22Rv1 (cell line): ENCODE data around the gene DIP2C.

Source experiments
- H3K27ac ChIP-seq: fragments of 450-650 bp; 2 replicates; pipeline ENCODE4 v1.5.1; 2017
- ZFX ChIP-seq: fragments of 450-650 bp; IDR thresholded peaks from 2 replicates; pipeline ENCODE4 v1.6.1; 2017; ENCODE audit warnings: antibody characterized with exemption, borderline replicate concordance
- TF ChIP-seq, protein P1 (sequence below): fragments of 450-650 bp; IDR thresholded peaks from 2 replicates; pipeline ENCODE4 v1.5.1; 2017; ENCODE audit warnings: mild to moderate bottlenecking

DIP2C gene

DNA sequence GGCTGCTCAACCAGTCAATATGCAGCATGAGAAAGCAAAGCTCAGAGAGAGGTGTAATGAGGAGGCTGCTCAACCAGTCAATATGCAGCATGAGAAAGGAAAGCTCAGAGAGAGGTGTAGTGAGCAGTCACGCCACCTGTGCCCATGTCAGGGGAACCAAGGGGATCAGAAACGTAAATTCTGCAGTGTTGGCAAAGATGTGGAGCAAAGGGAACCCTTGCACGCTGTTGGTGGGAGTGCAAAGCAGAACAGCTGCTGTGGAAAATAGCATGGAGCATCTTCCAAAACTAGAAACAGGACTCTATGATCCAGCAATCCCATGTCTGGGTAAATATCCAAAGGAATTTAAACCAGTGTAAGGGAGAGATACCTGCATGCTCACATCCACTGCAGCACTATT lies 194.9 kb downstream of the DIP2C start:
- TF ChIP-seq ZFX = no peak
- TF ChIP-seq, protein P1, sequence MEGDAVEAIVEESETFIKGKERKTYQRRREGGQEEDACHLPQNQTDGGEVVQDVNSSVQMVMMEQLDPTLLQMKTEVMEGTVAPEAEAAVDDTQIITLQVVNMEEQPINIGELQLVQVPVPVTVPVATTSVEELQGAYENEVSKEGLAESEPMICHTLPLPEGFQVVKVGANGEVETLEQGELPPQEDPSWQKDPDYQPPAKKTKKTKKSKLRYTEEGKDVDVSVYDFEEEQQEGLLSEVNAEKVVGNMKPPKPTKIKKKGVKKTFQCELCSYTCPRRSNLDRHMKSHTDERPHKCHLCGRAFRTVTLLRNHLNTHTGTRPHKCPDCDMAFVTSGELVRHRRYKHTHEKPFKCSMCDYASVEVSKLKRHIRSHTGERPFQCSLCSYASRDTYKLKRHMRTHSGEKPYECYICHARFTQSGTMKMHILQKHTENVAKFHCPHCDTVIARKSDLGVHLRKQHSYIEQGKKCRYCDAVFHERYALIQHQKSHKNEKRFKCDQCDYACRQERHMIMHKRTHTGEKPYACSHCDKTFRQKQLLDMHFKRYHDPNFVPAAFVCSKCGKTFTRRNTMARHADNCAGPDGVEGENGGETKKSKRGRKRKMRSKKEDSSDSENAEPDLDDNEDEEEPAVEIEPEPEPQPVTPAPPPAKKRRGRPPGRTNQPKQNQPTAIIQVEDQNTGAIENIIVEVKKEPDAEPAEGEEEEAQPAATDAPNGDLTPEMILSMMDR = no peak
- no peak overlapping the region for H3K27ac ChIP-seq

DNA sequence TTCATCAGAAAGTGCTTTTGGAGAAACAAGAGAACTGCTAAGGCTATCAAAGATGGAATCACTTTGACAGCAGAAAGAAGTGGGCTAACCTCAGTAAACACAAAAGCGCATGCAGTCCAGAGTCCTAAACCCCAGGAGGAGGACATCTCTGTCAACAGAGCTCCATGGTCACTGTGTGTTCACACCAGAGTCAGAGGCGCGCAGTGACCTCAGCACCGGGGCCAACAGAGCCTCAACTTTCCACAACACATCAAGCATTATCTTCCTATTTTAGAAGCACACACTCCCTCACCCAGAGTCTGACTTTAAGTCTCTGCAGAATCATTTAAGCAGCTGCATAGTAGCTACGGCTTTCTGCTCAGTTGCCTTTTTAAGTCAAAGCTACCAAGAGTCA lies 195.3 kb downstream of the DIP2C start:
- H3K27ac ChIP-seq = no peak overlapping the region
- TF ChIP-seq, protein P1 = no peak
- TF ChIP-seq ZFX = no peak

DNA sequence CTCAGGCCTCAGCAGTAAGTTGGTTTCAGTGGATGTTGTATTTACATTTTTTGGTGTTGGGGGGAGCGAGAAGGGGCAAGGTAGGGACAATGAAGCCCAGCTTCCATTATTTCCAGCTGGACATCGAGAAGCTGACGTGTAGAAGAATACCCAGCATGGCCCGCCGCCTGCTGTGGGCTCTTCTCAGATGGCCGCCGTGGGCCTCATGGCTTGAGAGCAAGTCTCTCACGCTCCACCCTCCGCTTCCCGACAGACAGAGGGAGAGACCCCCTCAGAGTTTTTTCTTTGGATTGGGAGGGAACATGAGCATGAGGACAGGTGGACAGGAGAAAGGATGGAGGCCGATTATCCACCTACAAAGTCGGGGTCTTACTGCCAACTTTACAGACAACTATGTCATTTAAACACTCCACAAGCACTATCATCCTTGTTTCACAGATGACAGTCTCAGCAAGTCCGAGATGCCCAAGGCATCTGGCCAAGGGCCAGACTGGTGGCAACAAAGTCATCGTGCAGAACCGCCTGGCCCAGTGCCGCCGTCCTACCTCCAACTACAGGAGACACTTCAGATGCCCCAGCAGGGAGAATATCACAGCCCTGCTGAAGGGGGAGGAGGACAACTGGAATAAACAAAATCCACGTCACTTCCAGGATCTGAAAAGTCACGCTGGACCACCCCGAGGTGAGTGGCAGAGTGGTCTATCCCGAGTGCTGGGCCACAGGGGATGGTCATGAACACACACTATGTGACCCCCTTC lies 195.9 kb downstream of the DIP2C start:
- TF ChIP-seq ZFX = no peak

DNA sequence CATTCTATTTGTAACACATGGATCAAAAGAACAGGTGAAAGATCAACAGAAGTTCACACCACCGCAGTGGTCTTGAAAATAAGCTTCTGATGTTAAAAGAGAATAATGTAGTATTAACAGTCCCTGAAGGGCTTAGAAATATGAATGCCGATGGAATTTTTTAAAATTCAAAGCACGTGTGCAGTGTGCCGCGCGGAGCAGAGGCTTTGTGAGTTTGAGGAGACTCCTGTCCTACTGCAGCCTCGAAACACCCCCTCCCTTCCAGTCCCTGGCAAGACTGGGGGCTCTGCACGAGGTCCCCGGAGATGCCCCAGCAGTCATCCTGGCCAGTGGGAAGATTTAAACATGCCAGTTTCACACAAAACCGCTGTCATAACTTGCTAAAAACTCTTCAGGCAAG lies 196.6 kb downstream of the DIP2C start:
- H3K27ac ChIP-seq = no peak overlapping the region
- TF ChIP-seq ZFX = no peak
- TF ChIP-seq, protein P1 = no peak

More for the DNA sequence above, 195.9 kb downstream of the DIP2C start:
- H3K27ac ChIP-seq = no peak overlapping the region

DNA sequence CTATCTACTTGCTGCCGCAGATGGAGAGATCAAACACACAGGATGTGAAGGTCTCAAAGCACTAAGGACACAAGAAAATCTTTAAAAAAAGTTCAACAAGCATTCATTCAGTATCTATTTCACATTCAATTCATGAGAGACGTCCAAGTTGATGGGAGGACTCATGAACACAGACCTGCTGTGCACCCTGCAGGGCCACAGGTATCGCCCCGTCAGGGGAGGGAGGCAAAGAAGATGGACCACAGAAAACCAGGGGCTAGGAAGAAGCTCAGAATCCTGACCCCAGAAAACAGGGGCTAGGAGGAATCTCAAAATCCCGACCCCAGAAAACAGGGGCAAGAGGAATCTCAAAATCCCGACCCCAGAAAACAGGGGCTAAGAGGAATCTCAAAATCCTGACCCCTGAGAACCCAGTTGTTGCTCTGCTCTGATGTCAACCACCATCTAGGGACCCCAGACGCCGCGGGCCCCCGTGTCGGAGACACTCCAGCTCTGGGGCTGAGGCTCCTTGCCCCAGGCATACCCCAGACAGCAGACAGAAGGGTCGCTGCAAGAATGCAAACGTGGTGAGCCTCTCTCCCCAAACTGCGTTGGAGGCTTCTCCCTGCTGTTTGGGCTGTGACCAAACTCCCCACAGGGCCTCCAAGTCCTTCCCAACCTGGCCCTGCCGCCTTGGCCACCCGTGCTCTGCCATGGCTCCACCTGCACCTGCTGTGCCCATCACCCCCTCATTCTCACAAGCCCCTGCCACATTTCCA lies 197.6 kb downstream of the DIP2C start:
- TF ChIP-seq, protein P1 = no peak
- no peak for TF ChIP-seq ZFX
- no peak overlapping the region for H3K27ac ChIP-seq

DNA sequence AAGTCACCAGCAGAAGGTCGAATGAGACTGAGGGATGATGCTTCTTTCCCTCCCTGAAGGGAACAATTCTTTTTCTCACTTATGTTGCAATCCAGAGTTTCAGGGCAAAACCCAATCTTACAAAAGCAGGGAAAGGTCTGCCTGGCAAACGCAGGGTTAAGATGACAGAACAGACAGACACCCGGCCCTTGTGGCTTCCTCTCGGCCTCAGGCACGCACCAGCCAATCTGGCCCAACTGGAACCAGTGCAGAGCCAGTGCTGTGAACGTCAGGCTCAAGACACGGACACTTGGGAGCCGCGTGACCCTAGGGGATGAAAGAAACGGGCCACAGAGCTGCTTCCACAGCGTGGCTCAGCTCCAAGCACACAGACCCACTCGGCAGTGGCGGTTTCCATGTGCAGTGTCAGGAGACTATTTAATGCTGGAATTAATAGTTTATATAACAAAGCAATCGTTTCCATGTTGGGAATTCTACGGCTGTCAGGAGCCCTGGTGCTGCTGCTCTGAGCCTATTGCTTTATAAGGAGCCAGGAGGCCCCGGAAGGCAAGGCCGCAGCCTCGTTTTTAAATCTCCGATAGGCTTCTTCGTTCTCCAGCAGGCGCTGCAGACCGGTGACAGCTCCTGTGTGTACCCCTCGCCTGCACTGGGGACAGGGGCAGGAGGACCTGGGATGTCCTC lies 198.4 kb downstream of the DIP2C start:
- TF ChIP-seq, protein P1 = no peak
- TF ChIP-seq ZFX = no peak
- H3K27ac ChIP-seq = no peak overlapping the region

DNA sequence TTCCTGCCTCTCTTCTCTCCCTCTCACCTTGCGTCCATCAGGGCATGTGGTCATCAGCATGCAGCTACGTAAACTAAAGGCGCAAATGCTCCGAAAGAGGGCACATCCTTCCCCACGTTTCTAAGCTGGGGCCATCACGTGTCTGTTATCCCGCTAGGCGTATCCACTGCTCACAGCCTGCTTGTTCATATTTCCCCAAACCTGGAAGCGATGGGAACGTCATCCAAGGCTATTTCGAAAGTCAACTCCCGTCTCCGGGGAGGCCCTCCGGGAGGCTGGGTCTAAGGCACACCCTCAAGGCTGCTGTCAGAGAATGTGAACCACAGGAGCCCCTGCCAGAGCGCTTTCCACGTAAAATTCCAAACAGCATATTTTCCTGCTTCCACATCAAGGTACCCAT lies 199.2 kb downstream of the DIP2C start:
- H3K27ac ChIP-seq = no peak overlapping the region
- TF ChIP-seq, protein P1 = no peak
- no peak for TF ChIP-seq ZFX
